ENCODE data around the gene RIPOR1. TPM values are rescaled to one million over a fixed set of nuclear protein-coding genes. Genes with fewer than 3 reads are reported as not detected.

RIPOR1 gene
- total RNA-seq, 2 experiments from 2014 or later, result 13.9 to 14.0 TPM

GRCh38 chr16:67571981-67572431 lies 43.4 kb downstream of the RIPOR1 start:
- no peak overlapping the region for H3K27ac Mint-ChIP-seq
- H3K36me3 Mint-ChIP-seq, result peaks cover 20% of the 10 kb centered on the region
- DNase-seq, result no peak
- H3K9me3 Mint-ChIP-seq, result no peaks in the 10 kb centered on the region
- H3K4me1 Mint-ChIP-seq, result peaks cover 6% of the 10 kb centered on the region
- no peaks in the 10 kb centered on the region for H3K27me3 Mint-ChIP-seq
- no peak overlapping the region for H3K4me3 Mint-ChIP-seq

- H3K4me3 Mint-ChIP-seq, result no peak overlapping the region
- peaks cover 2% of the 10 kb centered on the region for H3K4me1 Mint-ChIP-seq
- H3K9me3 Mint-ChIP-seq, result no peaks in the 10 kb centered on the region
- no peak for DNase-seq
- no peaks in the 10 kb centered on the region for H3K27me3 Mint-ChIP-seq
- H3K27ac Mint-ChIP-seq, result no peak overlapping the region
- peaks cover 12% of the 10 kb centered on the region for H3K36me3 Mint-ChIP-seq
These were observed 51.1 kb downstream of the RIPOR1 start for GRCh38 chr16:67579686-67580085.

- Mint-ChIP-seq H3K27ac (no peak overlapping the region), H3K27me3 (no peaks in the 10 kb centered on the region), H3K4me3 (no peak overlapping the region), H3K9me3 (no peaks in the 10 kb centered on the region), H3K36me3 (peaks cover 11% of the 10 kb centered on the region), H3K4me1 (peaks cover 2% of the 10 kb centered on the region)
- DNase-seq, result no peak
These were observed 51.6 kb downstream of the RIPOR1 start for GRCh38 chr16:67580202-67580601.

GRCh38 chr16:67593288-67593687 lies 64.7 kb downstream of the RIPOR1 start:
- peaks cover 21% of the 10 kb centered on the region for H3K4me1 Mint-ChIP-seq
- peak overlapping the region; percentile 38 for H3K27ac Mint-ChIP-seq
- DNase-seq, result no peak
- no peaks in the 10 kb centered on the region for H3K27me3 Mint-ChIP-seq
- H3K4me3 Mint-ChIP-seq, result no peak overlapping the region
- no peaks in the 10 kb centered on the region for H3K9me3 Mint-ChIP-seq
- peaks cover 10% of the 10 kb centered on the region for H3K36me3 Mint-ChIP-seq

GRCh38 chr16:67593701-67594100 lies 65.1 kb downstream of the RIPOR1 start:
- H3K4me1 Mint-ChIP-seq, result peaks cover 21% of the 10 kb centered on the region
- H3K9me3 Mint-ChIP-seq, result no peaks in the 10 kb centered on the region
- H3K27ac Mint-ChIP-seq, result peak overlapping the region; percentile 38
- no peaks in the 10 kb centered on the region for H3K27me3 Mint-ChIP-seq
- H3K36me3 Mint-ChIP-seq, result peaks cover 10% of the 10 kb centered on the region
- no peak for DNase-seq
- no peak overlapping the region for H3K4me3 Mint-ChIP-seq

GRCh38 chr16:67594256-67594915 lies 65.8 kb downstream of the RIPOR1 start:
- no peak for DNase-seq
- H3K4me3 Mint-ChIP-seq, result no peak overlapping the region
- peaks cover 21% of the 10 kb centered on the region for H3K4me1 Mint-ChIP-seq
- H3K27ac Mint-ChIP-seq, result no peak overlapping the region
- peaks cover 8% of the 10 kb centered on the region for H3K36me3 Mint-ChIP-seq
- no peaks in the 10 kb centered on the region for H3K27me3 Mint-ChIP-seq
- H3K9me3 Mint-ChIP-seq, result no peaks in the 10 kb centered on the region

- Mint-ChIP-seq H3K9me3 (no peaks in the 10 kb centered on the region), H3K4me3 (no peak overlapping the region), H3K36me3 (peaks cover 3% of the 10 kb centered on the region), H3K4me1 (peaks cover 24% of the 10 kb centered on the region), H3K27ac (no peak overlapping the region), H3K27me3 (no peaks in the 10 kb centered on the region)
- no peak for DNase-seq
These were observed 66.3 kb downstream of the RIPOR1 start for GRCh38 chr16:67594956-67595355.

Other genes with a start within 250 kb of the RIPOR1 start
- 10 to 100 TPM; 30.8 to 37.0 TPM for gene PLEKHG4, start 249.3 kb upstream of the RIPOR1 start, total RNA-seq
- 1 to 10 TPM; 2.2 to 3.0 TPM for gene KCTD19, start 202.1 kb upstream of the RIPOR1 start, total RNA-seq
- 1 to 10 TPM in 1 of 2 experiments, under 1 TPM in 1; 0.82 to 1.1 TPM for gene LRRC36, start 202.0 kb upstream of the RIPOR1 start, total RNA-seq
- not detected for gene TPPP3, start 135.3 kb upstream of the RIPOR1 start, total RNA-seq
- gene ZDHHC1, start 112.4 kb upstream of the RIPOR1 start, total RNA-seq, result 1 to 10 TPM in 1 of 2 experiments, under 1 TPM in 1; 0.76 to 1.2 TPM
- gene HSD11B2, start 97.7 kb upstream of the RIPOR1 start, total RNA-seq, result 1 to 10 TPM; 2.8 to 3.1 TPM
- gene ATP6V0D1, start 47.7 kb upstream of the RIPOR1 start, total RNA-seq, result 10 to 100 TPM; 33.0 to 33.6 TPM
- gene AGRP, start 45.3 kb upstream of the RIPOR1 start, total RNA-seq, result under 1 TPM in 1 of 2 experiments, not detected in 1; 0.40 TPM
- 10 to 100 TPM; 55.8 to 55.9 TPM for gene CTCF, start 33.7 kb downstream of the RIPOR1 start, total RNA-seq
- gene CARMIL2, start 116.3 kb downstream of the RIPOR1 start, total RNA-seq, result 100 to 1,000 TPM; 136 to 140 TPM
- gene ACD, start 131.4 kb downstream of the RIPOR1 start, total RNA-seq, result 10 to 100 TPM; 48.0 to 50.3 TPM
- gene PARD6A, start 132.1 kb downstream of the RIPOR1 start, total RNA-seq, result 1 to 10 TPM; 7.8 to 9.4 TPM
- 10 to 100 TPM in 1 of 2 experiments, 1 to 10 TPM in 1; 9.3 to 10.7 TPM for gene ENKD1, start 137.9 kb downstream of the RIPOR1 start, total RNA-seq
- gene C16orf86, start 138.0 kb downstream of the RIPOR1 start, total RNA-seq, result 1 to 10 TPM; 1.3 to 1.8 TPM
- 10 to 100 TPM; 13.1 to 14.0 TPM for gene GFOD2, start 190.5 kb downstream of the RIPOR1 start, total RNA-seq